Measurements from ENCODE around the gene RAPGEF3.

The RAPGEF3 gene

GRCh38 chr12:47775100-47775911 lies 16.6 kb upstream of the RAPGEF3 start:
- no peaks in the 10 kb centered on the region for H3K36me3 ChIP-seq
- peak overlapping the region; percentile 92 to 100 (median 98) for H3K4me2 ChIP-seq
- peaks cover 7 to 22% (median 13%) of the 10 kb centered on the region in 11 experiments; a peak in 14 of 22 replicates for H4K20me1 ChIP-seq
- H3K9ac ChIP-seq = peak overlapping the region; percentile 26 to 85 (median 70); a peak in 19 of 22 replicates
- TF ChIP-seq Cebpa-rat (IDR thresholded peaks at IDR 0.05) = no peak
- H3K4me1 ChIP-seq = peaks cover 60 to 72% (median 62%) of the 10 kb centered on the region in 10 experiments
- H3K4me3 ChIP-seq = peak overlapping the region in 7 of 10 experiments; percentile 3 to 86 (median 76); a peak in 10 of 20 replicates
- no peaks in the 10 kb centered on the region for H3K9me3 ChIP-seq (replicated peaks in 1 of 11)
- H3K27me3 ChIP-seq = no peaks in the 10 kb centered on the region; a peak in 1 of 22 replicates
- peak overlapping the region; percentile 48 to 95 (median 88) for H3K27ac ChIP-seq

- Histone ChIP-seq H3K4me3 (peak overlapping the region in 8 of 10 experiments; percentile 14 to 86 (median 82); a peak in 10 of 20 replicates), H4K20me1 (peaks cover 1 to 16% (median 9%) of the 10 kb centered on the region in 11 experiments; a peak in 14 of 22 replicates), H3K9ac (peak overlapping the region; percentile 26 to 87 (median 71); a peak in 18 of 22 replicates), H3K27ac (peak overlapping the region; percentile 48 to 95 (median 88); a peak in 21 of 22 replicates), H3K4me2 (peak overlapping the region; percentile 92 to 100 (median 98)), H3K27me3 (no peaks in the 10 kb centered on the region; a peak in 1 of 22 replicates), H3K4me1 (peaks cover 60 to 77% (median 66%) of the 10 kb centered on the region in 10 experiments), H3K9me3 (replicated peaks in 1 of 11) (no peaks in the 10 kb centered on the region), H3K36me3 (no peaks in the 10 kb centered on the region)
- TF ChIP-seq Cebpa-rat (IDR thresholded peaks at IDR 0.05) = no peak
These were observed 16.0 kb upstream of the RAPGEF3 start for GRCh38 chr12:47774663-47775062.

- Histone ChIP-seq H3K9ac (peak overlapping the region; percentile 73 to 87 (median 82)), H4K20me1 (peaks cover 0 to 14% (median 4%) of the 10 kb centered on the region in 11 experiments; a peak in 6 of 22 replicates), H3K4me1 (peaks cover 57 to 74% (median 64%) of the 10 kb centered on the region in 10 experiments), H3K27me3 (no peaks in the 10 kb centered on the region; a peak in 1 of 22 replicates), H3K4me3 (peak overlapping the region; percentile 69 to 86 (median 82)), H3K4me2 (peak overlapping the region; percentile 92 to 100 (median 98)), H3K27ac (peak overlapping the region; percentile 51 to 95 (median 88); a peak in 21 of 22 replicates), H3K36me3 (no peaks in the 10 kb centered on the region), H3K9me3 (replicated peaks in 1 of 11) (no peaks in the 10 kb centered on the region)
- no peak for TF ChIP-seq Cebpa-rat (IDR thresholded peaks at IDR 0.05)
These were observed 15.3 kb upstream of the RAPGEF3 start for GRCh38 chr12:47773858-47774580.

GRCh38 chr12:47773062-47773857 lies 14.6 kb upstream of the RAPGEF3 start, which contains the start of gene SLC48A1:
Gene SLC48A1, plus strand, starts transcription at chr12:47773238. Its CDS starts 67 bp downstream, at chr12:47773305.
- Histone ChIP-seq H3K36me3 (no peaks in the 10 kb centered on the region), H3K4me2 (peak within 1 kb of the TSS; percentile 92 to 100 (median 98)), H3K27me3 (no peaks in the 10 kb centered on the region; a peak in 1 of 22 replicates), H3K9ac (peak within 1 kb of the TSS; percentile 73 to 87 (median 82)), H4K20me1 (peaks cover 0 to 11% (median 0%) of the 10 kb centered on the region in 11 experiments; a peak in 4 of 22 replicates), H3K4me3 (peak within 1 kb of the TSS; percentile 69 to 86 (median 82)), H3K27ac (peak within 1 kb of the TSS; percentile 51 to 95 (median 79); a peak in 21 of 22 replicates), H3K4me1 (peaks cover 50 to 67% (median 56%) of the 10 kb centered on the region in 10 experiments), H3K9me3 (replicated peaks in 1 of 11) (no peaks in the 10 kb centered on the region)
- no peak for TF ChIP-seq Cebpa-rat (IDR thresholded peaks at IDR 0.05)

- Histone ChIP-seq H3K9me3 (replicated peaks in 1 of 11) (no peaks in the 10 kb centered on the region), H3K9ac (peak overlapping the region; percentile 73 to 87 (median 82); a peak in 20 of 22 replicates), H4K20me1 (peaks cover 0 to 10% (median 0%) of the 10 kb centered on the region in 11 experiments; a peak in 3 of 22 replicates), H3K4me1 (peaks cover 44 to 61% (median 51%) of the 10 kb centered on the region in 10 experiments), H3K27ac (peak overlapping the region in 6 of 11 experiments; percentile 14 to 95 (median 79); a peak in 6 of 22 replicates), H3K36me3 (no peaks in the 10 kb centered on the region), H3K4me3 (peak overlapping the region; percentile 69 to 86 (median 82)), H3K4me2 (peak overlapping the region; percentile 78 to 99 (median 98)), H3K27me3 (no peaks in the 10 kb centered on the region; a peak in 1 of 22 replicates)
- no peak for TF ChIP-seq Cebpa-rat (IDR thresholded peaks at IDR 0.05)
These were observed 14.0 kb upstream of the RAPGEF3 start for GRCh38 chr12:47772738-47773061.

- TF ChIP-seq Cebpa-rat (IDR thresholded peaks at IDR 0.05) = no peak
- Histone ChIP-seq H3K36me3 (no peaks in the 10 kb centered on the region), H3K4me2 (peak overlapping the region; percentile 78 to 99 (median 98); a peak in 20 of 22 replicates), H3K9ac (peak overlapping the region in 1 of 11 experiments; percentile 83; a peak in 1 of 22 replicates), H3K4me3 (peak overlapping the region in 2 of 10 experiments; percentile 81 to 82; a peak in 2 of 20 replicates), H3K27ac (no peak overlapping the region), H3K4me1 (peaks cover 39 to 56% (median 47%) of the 10 kb centered on the region in 10 experiments), H3K27me3 (no peaks in the 10 kb centered on the region; a peak in 1 of 22 replicates), H4K20me1 (peaks cover 0 to 10% (median 0%) of the 10 kb centered on the region in 11 experiments; a peak in 3 of 22 replicates), H3K9me3 (replicated peaks in 1 of 11) (no peaks in the 10 kb centered on the region)
These were observed 13.5 kb upstream of the RAPGEF3 start for GRCh38 chr12:47772094-47772660.

GRCh38 chr12:47771304-47771703 lies 12.6 kb upstream of the RAPGEF3 start:
- H3K9ac ChIP-seq = no peak overlapping the region
- H3K4me3 ChIP-seq = no peak overlapping the region
- H3K9me3 ChIP-seq (replicated peaks in 1 of 11) = no peaks in the 10 kb centered on the region
- H3K27me3 ChIP-seq = no peaks in the 10 kb centered on the region; a peak in 1 of 22 replicates
- H3K36me3 ChIP-seq = no peaks in the 10 kb centered on the region
- H3K4me2 ChIP-seq = no peak overlapping the region
- no peak overlapping the region for H3K27ac ChIP-seq
- H3K4me1 ChIP-seq = peaks cover 36 to 55% (median 45%) of the 10 kb centered on the region in 10 experiments
- peaks cover 0 to 10% (median 0%) of the 10 kb centered on the region in 11 experiments; a peak in 3 of 22 replicates for H4K20me1 ChIP-seq
- no peak for TF ChIP-seq Cebpa-rat (IDR thresholded peaks at IDR 0.05)
